HG03378 (cell line): ENCODE data around the gene UFD1.

ENCODE experiments used
- ATAC-seq: cut with Tn5 transposase; IDR thresholded peaks from one replicate; pipeline ENCODE4 v1.9.1; 2021; ENCODE audit warnings: mild to moderate bottlenecking, moderate library complexity; ENCODE audit not compliant: unreplicated experiment

The UFD1 gene, protein sequence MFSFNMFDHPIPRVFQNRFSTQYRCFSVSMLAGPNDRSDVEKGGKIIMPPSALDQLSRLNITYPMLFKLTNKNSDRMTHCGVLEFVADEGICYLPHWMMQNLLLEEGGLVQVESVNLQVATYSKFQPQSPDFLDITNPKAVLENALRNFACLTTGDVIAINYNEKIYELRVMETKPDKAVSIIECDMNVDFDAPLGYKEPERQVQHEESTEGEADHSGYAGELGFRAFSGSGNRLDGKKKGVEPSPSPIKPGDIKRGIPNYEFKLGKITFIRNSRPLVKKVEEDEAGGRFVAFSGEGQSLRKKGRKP

GRCh38 chr22:19478901-19479354 is at the start of gene UFD1:
Gene UFD1, minus strand, starts transcription at chr22:19479193. Its CDS starts 108 bp downstream, at chr22:19479085.
- peak; percentile 41 for ATAC-seq

DNA sequence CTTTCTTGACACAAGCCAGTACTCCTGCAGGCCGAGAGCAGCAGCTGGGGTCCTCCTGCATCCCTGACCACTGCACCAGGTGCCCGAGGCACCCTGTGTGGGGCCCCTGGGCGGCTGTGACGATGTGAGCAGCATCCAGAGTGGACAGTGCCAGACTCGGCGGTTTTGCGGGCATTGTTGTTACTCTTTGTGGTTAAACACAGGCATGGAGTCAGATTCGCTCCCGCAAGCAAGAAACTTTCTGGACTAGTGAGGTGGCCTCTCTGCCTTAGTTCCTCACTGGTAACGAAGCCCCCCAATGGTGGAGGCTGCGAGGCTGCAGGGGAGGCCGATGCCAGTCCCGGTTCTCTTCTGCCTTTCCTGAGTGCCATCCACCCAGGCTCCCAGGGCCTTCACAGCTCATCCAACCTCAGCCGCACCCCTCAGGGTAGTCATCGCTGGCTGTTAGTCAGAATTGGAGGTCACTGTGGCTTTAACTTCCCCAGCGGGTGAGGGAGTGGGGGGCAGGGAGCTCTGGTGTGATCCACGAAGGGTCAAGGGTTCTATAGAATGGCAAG is 48.9 kb upstream of the UFD1 start:
- no peak for ATAC-seq

GRCh38 chr22:19527321-19527721 is 48.3 kb upstream of the UFD1 start:
- ATAC-seq = no peak

GRCh38 chr22:19526702-19527111 is 47.7 kb upstream of the UFD1 start:
- ATAC-seq = no peak

GRCh38 chr22:19526076-19526701 is 47.2 kb upstream of the UFD1 start:
- no peak for ATAC-seq

DNA sequence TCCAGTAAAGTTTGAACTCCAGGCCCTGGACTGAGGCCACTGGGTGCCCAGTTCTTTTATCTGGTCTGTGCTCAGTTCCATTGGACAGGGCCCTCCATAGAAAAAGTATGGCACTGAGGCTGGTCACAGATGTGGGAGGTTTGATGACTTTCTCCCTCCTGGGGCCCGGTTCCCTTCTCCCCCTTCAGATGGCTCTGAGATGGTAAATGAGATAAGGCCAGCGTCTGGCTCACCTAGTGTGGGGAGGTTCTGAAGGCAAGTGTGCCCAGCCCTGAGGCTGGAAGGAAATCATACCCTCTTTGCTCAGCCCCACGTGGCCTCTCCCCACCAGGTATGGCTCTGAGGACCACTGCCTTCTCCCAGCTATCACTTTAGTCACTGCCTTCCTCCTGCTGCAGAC is 46.7 kb upstream of the UFD1 start:
- no peak for ATAC-seq

- ATAC-seq = no peak
Measured at GRCh38 chr22:19525116-19525660, 46.2 kb upstream of the UFD1 start.

DNA sequence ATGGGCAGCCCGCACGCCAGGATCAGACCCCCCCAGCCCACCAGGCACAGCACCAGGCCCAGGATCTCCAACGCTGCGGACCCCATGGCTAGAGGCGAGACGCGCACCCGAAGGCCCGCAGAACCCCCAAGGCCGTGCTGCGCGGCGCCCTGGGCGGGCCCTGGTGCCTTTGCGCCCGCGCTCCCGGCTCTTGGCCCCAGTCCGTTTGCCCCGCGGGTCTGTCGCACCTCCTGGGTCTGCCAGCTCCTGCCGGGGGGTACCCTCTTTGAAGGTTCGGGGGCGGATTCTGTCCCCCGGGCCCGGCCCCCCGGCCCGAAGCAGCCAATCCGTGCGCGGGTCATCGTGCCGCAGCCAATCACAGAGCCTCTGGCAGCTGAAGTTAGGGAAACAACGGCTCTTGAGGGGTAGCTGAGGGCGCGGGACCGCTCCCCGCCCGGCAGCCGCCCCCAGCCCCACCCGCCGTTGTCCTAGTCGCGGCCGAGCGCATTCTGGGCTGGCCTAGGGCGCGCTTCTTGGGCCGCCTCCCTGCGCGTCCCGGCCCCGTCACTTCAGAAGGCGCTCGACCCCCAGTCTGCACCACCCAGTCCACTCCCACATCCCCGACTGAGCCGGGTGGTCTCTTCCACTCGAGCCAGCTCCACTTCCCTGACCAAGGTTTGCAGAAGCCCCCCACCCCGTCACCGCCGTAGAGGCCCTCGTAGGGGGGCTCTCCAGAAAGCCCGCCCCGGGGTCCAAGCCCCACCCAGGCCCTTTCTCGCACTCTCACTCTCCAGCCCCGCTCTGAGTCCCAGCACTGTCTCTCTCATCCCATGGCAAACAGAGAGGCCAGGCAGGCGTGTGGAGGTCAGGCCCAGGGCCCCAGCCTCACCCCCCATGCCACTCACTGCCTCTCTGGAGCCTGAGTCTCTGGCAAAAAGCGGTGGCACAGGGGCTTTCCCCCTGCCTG is 45.5 kb upstream of the UFD1 start, which contains the start of gene CLDN5:
Gene CLDN5, minus strand, starts transcription at position 241 of the 946 bp plus-strand sequence. Its CDS starts 155 bp downstream, at position 86.
- ATAC-seq = no peak

DNA sequence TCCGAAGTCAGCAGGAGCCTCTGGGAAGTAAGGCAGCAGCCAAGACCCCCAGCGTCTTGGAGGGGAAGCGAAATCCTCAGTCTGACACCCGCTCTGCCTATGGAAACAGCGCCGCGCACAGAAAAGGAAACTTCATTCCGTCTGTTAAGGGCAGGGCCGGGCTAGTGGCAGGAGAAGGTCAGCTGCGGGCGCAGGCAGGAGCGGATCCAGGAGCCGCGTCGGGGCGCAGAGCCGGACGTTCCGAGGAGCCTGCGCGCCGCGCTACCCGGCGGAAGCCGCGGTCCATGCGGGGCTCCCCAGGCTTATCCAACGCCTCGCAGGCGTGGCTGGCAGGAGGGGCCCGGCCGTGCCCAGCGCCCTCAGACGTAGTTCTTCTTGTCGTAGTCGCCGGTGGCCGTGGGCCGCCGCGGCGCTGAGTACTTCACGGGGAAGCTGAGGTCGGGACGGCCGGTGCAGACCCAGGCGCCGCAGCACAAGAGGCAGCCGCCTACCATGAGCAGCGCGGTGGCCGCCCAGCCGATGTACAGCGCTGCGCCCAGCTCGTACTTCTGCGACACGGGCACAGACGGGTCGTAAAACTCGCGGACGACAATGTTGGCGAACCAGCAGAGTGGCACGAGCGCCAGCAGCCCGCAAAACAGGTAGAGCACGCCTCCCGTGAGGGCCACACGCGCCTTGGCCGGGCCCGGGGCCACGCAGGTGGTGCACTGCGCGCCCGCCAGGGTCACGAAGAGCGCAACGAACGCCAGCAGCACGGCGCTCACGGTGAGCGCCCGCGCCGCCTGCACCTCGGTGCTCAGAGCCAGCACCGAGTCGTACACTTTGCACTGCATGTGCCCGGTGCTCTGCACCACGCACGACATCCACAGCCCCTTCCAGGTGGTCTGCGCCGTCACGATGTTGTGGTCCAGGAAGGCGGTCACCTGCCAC is 44.5 kb upstream of the UFD1 start:
- ATAC-seq = no peak

DNA sequence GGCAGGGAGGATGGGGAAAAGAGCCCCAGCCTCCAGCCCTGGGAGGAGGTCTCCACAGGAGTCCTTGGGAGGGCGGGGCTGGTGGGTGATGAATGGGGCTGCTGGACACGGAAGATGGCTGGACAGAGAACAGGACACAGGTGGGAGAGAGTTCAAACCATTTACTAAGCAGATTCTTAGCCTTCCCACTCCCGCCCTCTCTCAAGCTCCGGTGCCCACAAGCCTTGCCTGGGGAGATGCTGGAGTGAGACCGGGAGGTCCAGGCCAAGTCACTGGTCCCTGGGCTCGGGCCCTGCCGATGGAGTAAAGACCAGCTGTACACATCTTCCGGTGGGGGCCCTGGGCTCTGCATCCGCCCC is 43.9 kb upstream of the UFD1 start:
- no peak for ATAC-seq

GRCh38 chr22:19522190-19522880 is 43.3 kb upstream of the UFD1 start:
- no peak for ATAC-seq

GRCh38 chr22:19520566-19521305 is 41.7 kb upstream of the UFD1 start:
- no peak for ATAC-seq

- ATAC-seq = no peak
Measured at GRCh38 chr22:19520007-19520406, 41.0 kb upstream of the UFD1 start.

GRCh38 chr22:19519041-19519926 is 40.3 kb upstream of the UFD1 start:
- no peak for ATAC-seq

GRCh38 chr22:19518635-19519034 is 39.6 kb upstream of the UFD1 start:
- ATAC-seq = no peak

- no peak for ATAC-seq
Measured at GRCh38 chr22:19517919-19518611, 39.1 kb upstream of the UFD1 start.

DNA sequence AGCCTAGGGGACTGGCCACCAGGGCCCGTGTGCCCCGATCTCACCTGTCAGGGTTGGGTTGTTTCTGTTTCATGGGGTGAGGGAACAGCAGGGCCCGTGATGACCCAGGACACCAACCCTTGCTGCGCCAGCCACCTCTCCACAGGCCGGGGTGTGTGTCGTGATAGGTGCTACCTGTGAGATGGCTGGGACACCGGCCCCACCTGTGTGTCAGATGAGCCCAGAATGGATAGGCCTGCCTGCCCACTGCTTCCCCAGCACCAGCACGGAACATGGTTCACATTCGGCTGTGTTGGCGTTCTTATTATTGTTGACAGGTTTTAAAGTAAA is 38.1 kb upstream of the UFD1 start:
- no peak for ATAC-seq
